NCI-H1417 treated with DMSO at 0.1 percent for 48 hours (cell line): ENCODE measurements around the gene RBM3.
A peak's percentile ranks its signal among the peaks of the same experiment; 100 is the strongest.

Experiments
- DNase-seq: peaks from one replicate; lab custom pipeline; 2025; lab: John Stamatoyannopoulos, UW

RBM3 gene

GRCh38 chrX:48578661-48579128 is 4.4 kb downstream of the RBM3 start:
- no peak for DNase-seq

- DNase-seq: no peak
These were observed 5.0 kb downstream of the RBM3 start for GRCh38 chrX:48579259-48579658.

- DNase-seq: no peak
These were observed 6.4 kb downstream of the RBM3 start for GRCh38 chrX:48580662-48581061.

GRCh38 chrX:48584698-48585097 is 10.4 kb downstream of the RBM3 start:
- DNase-seq: no peak

GRCh38 chrX:48589482-48590162 is 15.3 kb downstream of the RBM3 start:
- no peak for DNase-seq

- DNase-seq: no peak
These were observed 16.2 kb downstream of the RBM3 start for GRCh38 chrX:48590203-48591103.

GRCh38 chrX:48591255-48591791 is 17.0 kb downstream of the RBM3 start:
- DNase-seq: no peak

- DNase-seq: no peak
These were observed 18.7 kb downstream of the RBM3 start for GRCh38 chrX:48592971-48593370.

- no peak for DNase-seq
These were observed 21.6 kb downstream of the RBM3 start for GRCh38 chrX:48595929-48596328.

- DNase-seq: peak; percentile 62
These were observed 23.3 kb downstream of the RBM3 start, which contains the start of gene WDR13 for GRCh38 chrX:48597353-48598264. Gene WDR13 (plus strand): TSS chrX:48597492. CDS start chrX:48597997, 505 bp downstream.

- DNase-seq: no peak
These were observed 24.3 kb downstream of the RBM3 start for GRCh38 chrX:48598614-48599013.

GRCh38 chrX:48599341-48599740 is 25.1 kb downstream of the RBM3 start:
- no peak for DNase-seq

- DNase-seq: no peak
These were observed 25.9 kb downstream of the RBM3 start for GRCh38 chrX:48600226-48600625.

- DNase-seq: no peak
These were observed 27.6 kb downstream of the RBM3 start for GRCh38 chrX:48601741-48602394.

GRCh38 chrX:48604701-48605100 is 30.4 kb downstream of the RBM3 start:
- DNase-seq: no peak

- no peak for DNase-seq
These were observed 31.8 kb downstream of the RBM3 start for GRCh38 chrX:48606091-48606490.

- no peak for DNase-seq
These were observed 37.4 kb downstream of the RBM3 start for GRCh38 chrX:48611703-48612102.

GRCh38 chrX:48613502-48614160 is 39.3 kb downstream of the RBM3 start:
- no peak for DNase-seq

- no peak for DNase-seq
These were observed 42.3 kb downstream of the RBM3 start for GRCh38 chrX:48616576-48616975.

GRCh38 chrX:48617542-48618340 is 43.5 kb downstream of the RBM3 start:
- no peak for DNase-seq
